CD4-positive, alpha-beta T cell treated with Interleukin-10 for 1 hour (primary cell): Measurements from ENCODE around the gene SYNPR.

ENCODE experiments used
- DNase-seq: peaks from one replicate; pipeline ENCODE4 v3.0.0-alpha.2; 2020

Gene SYNPR

GRCh38 chr3:63386568-63386967 lies 108.5 kb downstream of the SYNPR start:
- no peak for DNase-seq

GRCh38 chr3:63387568-63387967 lies 109.5 kb downstream of the SYNPR start:
- no peak for DNase-seq

- DNase-seq = no peak
These were observed 112.7 kb downstream of the SYNPR start for GRCh38 chr3:63390710-63391230.

GRCh38 chr3:63395960-63396359 lies 117.9 kb downstream of the SYNPR start:
- DNase-seq = no peak

GRCh38 chr3:63400246-63400860 lies 122.2 kb downstream of the SYNPR start:
- DNase-seq = no peak

GRCh38 chr3:63405882-63406281 lies 127.8 kb downstream of the SYNPR start:
- no peak for DNase-seq

- no peak for DNase-seq
These were observed 135.4 kb downstream of the SYNPR start for GRCh38 chr3:63413523-63413922.

- DNase-seq = no peak
These were observed 136.5 kb downstream of the SYNPR start for GRCh38 chr3:63414607-63415006.

- no peak for DNase-seq
These were observed 151.8 kb downstream of the SYNPR start for GRCh38 chr3:63429905-63430304.

- no peak for DNase-seq
These were observed 152.8 kb downstream of the SYNPR start for GRCh38 chr3:63430875-63431274.

GRCh38 chr3:63437858-63438257 lies 159.8 kb downstream of the SYNPR start:
- no peak for DNase-seq

- no peak for DNase-seq
These were observed 160.8 kb downstream of the SYNPR start for GRCh38 chr3:63438826-63439371.

GRCh38 chr3:63441262-63441661 lies 163.2 kb downstream of the SYNPR start:
- DNase-seq = no peak

GRCh38 chr3:63442918-63443317 lies 164.8 kb downstream of the SYNPR start:
- no peak for DNase-seq

- DNase-seq = no peak
These were observed 171.9 kb downstream of the SYNPR start for GRCh38 chr3:63450023-63450422.

- DNase-seq = no peak
These were observed 172.7 kb downstream of the SYNPR start for GRCh38 chr3:63450634-63451363.

GRCh38 chr3:63456901-63457300 lies 178.8 kb downstream of the SYNPR start:
- no peak for DNase-seq

- DNase-seq = no peak
These were observed 180.3 kb downstream of the SYNPR start for GRCh38 chr3:63458405-63458804.

- no peak for DNase-seq
These were observed 184.6 kb downstream of the SYNPR start for GRCh38 chr3:63462732-63463131.

- DNase-seq = no peak
These were observed 189.3 kb downstream of the SYNPR start for GRCh38 chr3:63467392-63467791.

- DNase-seq = no peak
These were observed 192.6 kb downstream of the SYNPR start for GRCh38 chr3:63470745-63471144.

GRCh38 chr3:63471781-63472180 lies 193.7 kb downstream of the SYNPR start:
- DNase-seq = no peak

GRCh38 chr3:63473641-63474166 lies 195.6 kb downstream of the SYNPR start:
- no peak for DNase-seq
